NCI-H526 treated with DMSO at 0.1 percent for 48 hours (cell line): ENCODE data around the gene CSK.

ENCODE experiments used
- DNase-seq: peaks from one replicate; lab custom pipeline; 2025; lab: John Stamatoyannopoulos, UW

The CSK gene

GRCh38 chr15:74826364-74826819, 44.5 kb downstream of the CSK start, which contains the start of gene CPLX3:
CPLX3 (plus strand) TSS chr15:74826627; CDS start chr15:74826704, 77 bp downstream.
- DNase-seq: no peak

GRCh38 chr15:74826921-74827320, 45.0 kb downstream of the CSK start:
- no peak for DNase-seq

GRCh38 chr15:74827614-74828013, 45.7 kb downstream of the CSK start:
- no peak for DNase-seq

- no peak for DNase-seq
These were observed 47.0 kb downstream of the CSK start for GRCh38 chr15:74828835-74829234.

GRCh38 chr15:74829486-74829885, 47.6 kb downstream of the CSK start:
- DNase-seq: no peak

GRCh38 chr15:74829991-74830390, 48.1 kb downstream of the CSK start:
- no peak for DNase-seq

- DNase-seq: no peak
These were observed 49.0 kb downstream of the CSK start for GRCh38 chr15:74830868-74831267.

GRCh38 chr15:74831813-74832495, 50.1 kb downstream of the CSK start:
- DNase-seq: no peak

GRCh38 chr15:74832826-74833225, 50.9 kb downstream of the CSK start:
- no peak for DNase-seq

GRCh38 chr15:74833376-74834107, 51.7 kb downstream of the CSK start:
- no peak for DNase-seq

- DNase-seq: peak; percentile 60
These were observed 53.5 kb downstream of the CSK start for GRCh38 chr15:74835312-74835823.

GRCh38 chr15:74836846-74837245, 55.0 kb downstream of the CSK start:
- DNase-seq: no peak

- DNase-seq: no peak
These were observed 55.7 kb downstream of the CSK start for GRCh38 chr15:74837482-74838136.

- no peak for DNase-seq
These were observed 56.2 kb downstream of the CSK start for GRCh38 chr15:74838137-74838516.

- no peak for DNase-seq
These were observed 57.1 kb downstream of the CSK start for GRCh38 chr15:74838746-74839525.

GRCh38 chr15:74839526-74840395, 57.9 kb downstream of the CSK start:
- DNase-seq: no peak

- DNase-seq: no peak
These were observed 59.2 kb downstream of the CSK start for GRCh38 chr15:74840851-74841775.

GRCh38 chr15:74841891-74842373, 60.1 kb downstream of the CSK start:
- DNase-seq: no peak

GRCh38 chr15:74842581-74843444, 60.9 kb downstream of the CSK start, which contains the start of gene ULK3:
ULK3 (minus strand) TSS chr15:74843156; CDS start chr15:74843105, 51 bp downstream.
- peak; percentile 93 for DNase-seq
